Gastroesophageal sphincter (tissue), 3 donors: ENCODE data around the gene TXNL1.

Experiments
- CTCF ChIP-seq, 4 experiments: fragments of 200-600 bp in 2 of 4; fragments of 450-650 bp in 2 of 4; sonication (generic) in 1 of 4; IDR thresholded peaks; one replicate each; pipeline ENCODE4 v1.5.1; 2017 to 2019; ENCODE audit warnings: antibody characterized with exemption in 4 of 4, mild to moderate bottlenecking in 2 of 4, moderate library complexity in 2 of 4
- POLR2A ChIP-seq, 2 donors: fragments of 450-650 bp; IDR thresholded peaks; one replicate each; pipeline ENCODE4 v1.6.1; 2017; ENCODE audit warnings: antibody characterized with exemption in 2 of 2, mild to moderate bottlenecking in 2 of 2, moderate library complexity in 1 of 2

DNA sequence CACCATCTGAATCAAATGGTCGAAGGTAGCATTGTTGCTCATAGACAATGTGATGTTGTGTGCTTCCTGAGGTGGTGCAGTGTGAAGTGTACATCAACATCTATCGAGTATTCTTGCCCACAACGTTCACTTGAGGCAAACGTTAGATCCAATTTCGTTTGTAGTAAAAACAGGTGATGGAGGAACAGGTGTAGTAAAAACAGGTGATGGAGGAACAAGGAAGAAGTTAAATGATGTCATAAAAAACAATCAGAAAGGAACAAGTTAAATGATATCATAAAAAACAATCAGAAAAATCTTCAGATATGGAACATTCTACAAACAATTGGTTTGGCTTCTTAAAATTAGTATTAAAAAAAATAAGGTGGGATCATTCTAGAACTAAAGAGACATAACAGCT, 24.1 kb upstream of the TXNL1 start:
- TF ChIP-seq CTCF (IDR thresholded peaks at IDR 0.05) (no peak), POLR2A (IDR thresholded peaks at IDR 0.05) (no peak)
